HG03039 (cell line): ENCODE measurements around the gene FBXO15.

Experiments
- ATAC-seq: cut with Tn5 transposase; IDR thresholded peaks from one replicate; pipeline ENCODE4 v1.9.1; 2021; ENCODE audit warnings: mild to moderate bottlenecking, moderate library complexity; ENCODE audit not compliant: unreplicated experiment

The FBXO15 gene

GRCh38 chr18:74147779-74148542, at the start of gene FBXO15, which contains the start of gene TIMM21:
Gene FBXO15 (minus strand): TSS chr18:74147834. CDS start chr18:74147785, 49 bp downstream.
Gene TIMM21 (plus strand): TSS chr18:74148523. CDS start chr18:74148809, 286 bp downstream.
- peak; percentile 89 for ATAC-seq

DNA sequence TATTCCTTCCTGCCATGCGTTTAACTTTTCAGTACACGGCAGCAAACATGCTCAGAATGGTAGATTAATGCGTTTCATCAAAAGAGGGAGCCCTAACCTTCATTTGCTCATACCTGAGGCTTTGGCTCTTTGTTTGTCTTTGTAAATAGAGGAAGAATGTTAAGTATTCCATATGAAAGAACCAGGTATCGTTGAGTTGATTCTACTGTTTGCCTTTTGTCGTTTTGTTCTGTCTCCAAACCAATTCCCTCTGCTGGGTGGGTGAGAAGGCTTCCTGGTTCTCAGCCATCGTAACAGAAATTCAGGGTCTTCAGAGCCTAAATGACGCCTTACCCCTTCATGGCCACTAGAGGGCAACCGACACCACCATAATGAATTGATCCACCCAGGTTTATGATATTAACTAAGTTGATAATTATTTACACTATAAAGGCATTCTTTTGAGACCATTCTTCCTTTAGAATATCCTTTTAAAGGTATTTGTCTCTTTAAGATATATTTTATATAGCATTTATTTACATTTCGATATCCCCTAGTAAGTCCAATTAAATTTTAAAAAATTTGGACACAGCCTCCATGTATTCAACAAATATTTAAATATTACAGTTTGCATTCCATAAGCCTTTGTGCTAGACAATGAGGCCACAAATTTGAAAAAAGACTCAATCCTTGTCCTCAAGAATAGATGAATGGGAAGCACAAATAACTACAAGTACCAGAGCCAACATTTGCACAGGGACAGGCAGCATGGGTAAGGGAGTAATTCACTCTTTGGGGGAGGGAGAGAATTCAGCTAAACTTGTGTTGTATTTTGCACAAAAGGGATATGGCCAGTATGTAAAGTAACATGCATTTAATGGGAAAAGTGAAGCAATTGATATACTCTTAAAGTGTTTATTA, 48.8 kb upstream of the FBXO15 start:
- ATAC-seq = peak; percentile 76

DNA sequence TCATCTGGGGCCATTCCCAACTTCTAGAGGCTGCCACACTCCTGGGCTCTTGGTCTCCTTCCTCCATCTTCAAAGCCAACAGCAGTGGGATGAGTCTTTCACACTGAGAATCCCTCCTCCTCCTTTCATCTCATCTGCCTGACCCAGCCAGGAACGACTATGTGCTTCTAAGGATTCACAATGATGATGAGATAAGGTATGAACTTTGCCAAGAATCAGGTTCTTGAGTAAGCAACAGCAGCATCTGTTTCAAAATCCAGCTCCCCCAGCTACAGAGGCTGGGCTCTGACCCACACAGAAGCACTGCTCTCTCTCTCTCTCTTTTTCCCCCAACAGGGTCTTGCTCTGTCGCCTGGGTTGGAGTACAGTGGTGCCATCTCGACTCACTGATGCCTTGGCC, 47.1 kb upstream of the FBXO15 start:
- ATAC-seq = no peak

DNA sequence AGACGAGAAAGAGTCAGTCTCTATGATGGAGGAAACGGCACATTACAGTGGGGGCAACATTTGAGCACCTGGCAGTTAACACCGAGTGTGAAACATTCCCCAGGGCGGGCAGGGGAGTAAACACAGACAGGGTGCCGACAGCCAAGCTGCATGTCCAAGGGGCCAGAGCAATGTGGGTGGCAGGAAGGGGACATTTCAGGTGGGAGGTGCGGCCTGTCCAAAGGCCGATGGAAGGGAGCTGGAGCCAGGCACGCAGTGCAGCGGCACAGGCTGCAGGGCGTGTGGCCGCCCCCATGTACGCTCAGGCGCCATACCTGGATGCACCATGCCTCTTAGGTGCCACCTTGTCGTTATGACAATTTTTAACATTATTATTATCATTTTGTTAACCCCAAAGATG, 43.9 kb upstream of the FBXO15 start:
- ATAC-seq = no peak

- ATAC-seq = no peak
These were observed 42.5 kb upstream of the FBXO15 start for GRCh38 chr18:74190086-74190485.

DNA sequence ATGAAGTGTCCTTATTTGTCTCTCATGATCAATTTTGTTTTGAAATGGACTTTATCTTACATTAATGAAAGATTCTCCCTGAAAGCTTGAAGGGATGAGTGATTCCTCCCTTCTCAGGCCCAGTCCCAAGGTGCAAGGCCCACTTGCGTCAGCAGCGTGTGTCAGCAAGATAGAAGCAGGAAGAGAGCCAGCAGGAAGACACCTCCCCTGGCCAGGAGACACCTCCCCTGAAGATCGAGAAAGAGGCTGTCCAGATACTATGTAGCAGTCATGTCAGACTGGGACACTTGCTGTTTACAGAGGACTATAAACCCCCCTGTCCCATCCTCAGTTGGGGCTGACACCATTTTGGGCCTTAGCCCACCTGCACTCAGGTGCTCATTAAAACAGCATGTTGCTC, 39.0 kb upstream of the FBXO15 start:
- ATAC-seq = no peak

- ATAC-seq = no peak
These were observed 38.2 kb upstream of the FBXO15 start for GRCh38 chr18:74185860-74186259.

DNA sequence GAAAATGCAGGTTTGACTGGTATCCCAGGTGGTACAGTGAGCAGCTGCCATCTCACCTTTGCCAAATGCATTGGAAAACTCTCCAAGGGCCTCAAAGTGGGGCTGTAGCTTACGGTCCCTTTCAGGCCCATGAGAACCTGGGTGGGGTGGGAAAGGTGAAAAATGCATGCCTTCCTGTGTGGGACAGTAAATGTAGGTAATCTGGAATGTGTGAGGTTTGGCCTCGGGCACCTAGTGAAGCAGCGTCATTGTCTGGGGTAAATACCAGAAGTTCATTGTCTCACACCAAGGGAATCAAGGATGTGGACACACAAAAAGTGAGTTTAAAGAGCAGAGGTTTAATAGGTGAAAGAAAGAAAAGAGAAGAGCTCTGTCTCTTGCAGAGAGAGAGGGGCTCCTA, 37.2 kb upstream of the FBXO15 start:
- ATAC-seq = no peak

GRCh38 chr18:74183130-74183529, 35.5 kb upstream of the FBXO15 start:
- ATAC-seq = no peak

DNA sequence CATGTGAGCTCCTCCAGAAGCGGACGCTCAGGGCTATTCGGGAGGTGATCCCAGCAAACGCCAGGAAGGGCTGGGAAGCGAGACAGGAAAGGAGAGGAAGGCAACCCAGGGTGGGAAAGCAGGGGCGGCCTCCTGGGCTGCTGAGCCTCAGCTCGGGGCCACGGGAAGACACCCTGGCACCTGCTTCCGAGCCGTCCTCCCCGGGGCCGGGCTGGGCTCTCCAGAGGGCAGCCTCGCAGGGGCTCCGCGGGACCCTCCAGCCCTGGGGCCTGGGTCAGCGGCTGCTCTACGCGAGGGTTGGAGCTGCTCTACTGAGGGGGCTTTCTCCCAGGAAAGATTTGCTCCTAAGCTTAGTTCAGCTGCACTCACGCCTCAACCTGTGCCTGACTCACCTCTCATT, 34.7 kb upstream of the FBXO15 start:
- no peak for ATAC-seq

- ATAC-seq = no peak
These were observed 32.1 kb upstream of the FBXO15 start for GRCh38 chr18:74179623-74180199.

DNA sequence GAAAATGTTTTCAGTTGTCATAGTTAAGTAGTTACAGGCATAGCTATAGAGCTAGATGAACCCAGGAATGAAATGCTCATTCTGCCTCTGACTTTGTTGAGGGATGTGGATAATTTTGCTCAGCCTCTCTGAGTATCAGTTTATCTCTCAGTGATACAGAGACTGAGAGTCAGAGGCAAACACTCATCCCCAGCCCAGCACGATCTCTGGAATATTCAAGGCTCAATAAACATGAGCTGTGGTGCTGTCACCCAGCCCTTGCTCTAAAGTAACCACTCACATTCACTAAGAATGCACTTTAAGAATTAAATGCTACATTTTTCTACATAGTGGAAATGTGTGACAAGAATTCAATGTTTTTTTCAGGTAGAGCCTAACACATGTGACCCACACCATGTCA, 31.2 kb upstream of the FBXO15 start:
- no peak for ATAC-seq

- ATAC-seq = no peak
These were observed 28.0 kb upstream of the FBXO15 start for GRCh38 chr18:74175658-74176057.

DNA sequence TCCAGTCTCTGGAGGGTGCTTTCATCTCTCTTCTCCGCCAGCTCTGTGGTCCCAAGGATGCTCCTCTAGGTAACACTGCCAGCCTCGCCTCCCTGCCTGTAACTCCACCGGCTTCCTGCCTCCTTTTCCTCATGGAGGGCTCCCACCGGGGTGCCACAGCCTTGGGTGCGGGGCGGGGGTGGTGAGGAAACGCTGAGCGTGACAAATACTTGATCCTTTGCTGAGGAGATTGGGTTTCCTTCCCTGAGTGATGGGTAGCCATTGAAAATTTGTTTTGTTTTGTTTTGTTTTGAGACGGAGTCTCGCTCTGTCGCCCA, 25.8 kb upstream of the FBXO15 start:
- no peak for ATAC-seq

GRCh38 chr18:74172697-74173433, 25.2 kb upstream of the FBXO15 start:
- no peak for ATAC-seq

GRCh38 chr18:74171910-74172606, 24.4 kb upstream of the FBXO15 start:
- peak; percentile 76 for ATAC-seq

DNA sequence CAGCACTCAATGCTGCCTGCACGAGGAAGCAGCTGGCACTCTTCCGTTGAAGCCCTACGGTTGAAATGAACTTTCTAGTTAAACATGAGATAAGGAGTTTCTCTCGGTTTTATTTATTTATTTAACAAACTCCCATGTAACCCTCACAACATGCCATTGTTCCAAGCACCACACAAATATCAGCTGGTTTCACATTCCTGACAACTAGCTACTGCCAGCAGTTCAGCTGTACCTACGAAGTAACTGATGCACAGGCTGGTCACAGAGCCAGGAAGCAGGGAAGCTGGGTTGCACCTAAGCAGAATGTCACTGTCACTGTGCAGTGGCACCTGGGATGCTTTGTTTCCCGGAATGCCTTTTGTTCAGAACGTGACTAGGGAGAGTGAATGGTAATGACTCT, 18.8 kb upstream of the FBXO15 start:
- ATAC-seq = no peak

DNA sequence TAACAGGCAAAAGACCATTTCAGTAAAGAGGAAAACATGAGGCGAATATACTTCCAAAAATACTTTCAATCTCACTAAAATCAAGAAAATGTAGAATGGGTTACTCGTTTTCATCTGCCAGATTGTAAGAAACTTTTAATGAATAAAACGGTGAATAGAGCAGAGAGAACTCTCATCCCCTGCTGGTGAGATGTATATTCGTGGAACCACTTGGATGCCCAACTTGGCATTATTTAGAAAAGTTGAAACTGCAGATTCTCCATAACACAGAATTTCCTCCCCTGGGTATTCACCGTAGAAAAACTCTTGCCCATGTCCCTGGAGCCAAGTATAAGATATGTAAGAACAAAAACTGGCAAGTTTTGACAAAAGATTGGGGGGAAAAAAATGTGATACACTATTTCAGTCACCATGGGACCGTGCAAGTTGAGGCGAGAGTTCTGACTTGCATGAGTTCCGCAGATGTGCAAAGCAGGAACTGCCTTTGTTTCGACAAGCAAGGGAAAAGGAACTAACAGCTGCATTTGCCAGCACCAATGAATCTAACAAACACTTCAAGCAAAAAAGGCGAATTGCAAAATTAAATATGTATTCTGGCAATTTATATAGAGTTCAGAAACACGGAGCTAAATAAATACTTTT, 15.5 kb upstream of the FBXO15 start:
- no peak for ATAC-seq

GRCh38 chr18:74155276-74155675, 7.6 kb upstream of the FBXO15 start:
- ATAC-seq = no peak

GRCh38 chr18:74154716-74155115, 7.1 kb upstream of the FBXO15 start:
- no peak for ATAC-seq
